ENCODE results near the gene FOXJ3.

Gene FOXJ3

GRCh38 chr1:42176902-42177519, 158.0 kb downstream of the FOXJ3 start:
- no peaks in the 10 kb centered on the region for H3K4me1 ChIP-seq (ENCODE audit: control insufficient read depth in 1 of 2, insufficient read depth in 1 of 2, low read depth in 1 of 2, low read length in 1 of 2)

GRCh38 chr1:42175314-42176054, 159.6 kb downstream of the FOXJ3 start:
- H3K9me3 ChIP-seq, result no peaks in the 10 kb centered on the region
- no peaks in the 10 kb centered on the region for H3K4me1 ChIP-seq (ENCODE audit: control insufficient read depth in 1 of 2, insufficient read depth in 1 of 2, low read depth in 1 of 2, low read length in 1 of 2)
- TF ChIP-seq CTCF (IDR thresholded peaks at IDR 0.05), result no peak
- H3K27me3 ChIP-seq, result no peaks in the 10 kb centered on the region
- H3K36me3 ChIP-seq, result peaks cover 34% of the 10 kb centered on the region
- H3K27ac ChIP-seq, result no peak overlapping the region
- H3K4me3 ChIP-seq (ENCODE audit: low read depth in 1 of 2, low read length in 1 of 2), result no peak overlapping the region

More at GRCh38 chr1:42176902-42177519, 158.0 kb downstream of the FOXJ3 start:
- TF ChIP-seq CTCF (IDR thresholded peaks at IDR 0.05), result peak; percentile 20
- H3K27ac ChIP-seq, result no peak overlapping the region
- no peak overlapping the region for H3K4me3 ChIP-seq (ENCODE audit: low read depth in 1 of 2, low read length in 1 of 2)
- no peaks in the 10 kb centered on the region for H3K27me3 ChIP-seq
- no peaks in the 10 kb centered on the region for H3K9me3 ChIP-seq
- H3K36me3 ChIP-seq, result peaks cover 49% of the 10 kb centered on the region

- Histone ChIP-seq H3K36me3 (peaks cover 23% of the 10 kb centered on the region), H3K27ac (no peak overlapping the region), H3K4me1 (ENCODE audit: control insufficient read depth in 1 of 2, insufficient read depth in 1 of 2, low read depth in 1 of 2, low read length in 1 of 2) (no peaks in the 10 kb centered on the region), H3K4me3 (ENCODE audit: low read depth in 1 of 2, low read length in 1 of 2) (no peak overlapping the region), H3K27me3 (no peaks in the 10 kb centered on the region), H3K9me3 (no peaks in the 10 kb centered on the region)
- no peak for TF ChIP-seq CTCF (IDR thresholded peaks at IDR 0.05)
Observed at GRCh38 chr1:42173961-42174735, 160.9 kb downstream of the FOXJ3 start.

GRCh38 chr1:42173155-42173933, 161.7 kb downstream of the FOXJ3 start:
- no peaks in the 10 kb centered on the region for H3K9me3 ChIP-seq
- no peak overlapping the region for H3K4me3 ChIP-seq (ENCODE audit: low read depth in 1 of 2, low read length in 1 of 2)
- H3K27ac ChIP-seq, result no peak overlapping the region
- H3K36me3 ChIP-seq, result peaks cover 16% of the 10 kb centered on the region
- H3K4me1 ChIP-seq (ENCODE audit: control insufficient read depth in 1 of 2, insufficient read depth in 1 of 2, low read depth in 1 of 2, low read length in 1 of 2), result no peaks in the 10 kb centered on the region
- no peaks in the 10 kb centered on the region for H3K27me3 ChIP-seq
- TF ChIP-seq CTCF (IDR thresholded peaks at IDR 0.05), result peak; percentile 92

Data from neutrophil (primary cell).